Activated naive CD8-positive, alpha-beta T cell treated with anti-CD3 and anti-CD28 coated beads, Interleukin-2, amount 10 ng/mL, durations not matched to agents 7 days and 5 days (primary cell): ENCODE measurements around the gene NRG2. TPM values are rescaled to one million over a fixed set of nuclear protein-coding genes. Genes with fewer than 3 reads are reported as not detected.

Experiments
- ATAC-seq: fragments of 150-1000 bp; cut with Tn5 transposase; one replicate; pipeline ENCODE4 v1.10.0; 2021; ENCODE audit warnings: low read depth, moderate library complexity
- POLR2A ChIA-PET: fragments of 350-600 bp; sonication (Branson Sonifier 250); formaldehyde crosslinking; loops from one replicate; lab custom pipeline; 2021; ENCODE audit warnings: antibody characterized with exemption; lab: Charles Lee
- DNase-seq: peaks from one replicate; pipeline ENCODE4 v3.0.0; 2021
- H3K27ac Mint-ChIP-seq: one replicate; pipeline ENCODE4 v1.8.0; 2022; ENCODE audit warnings: mild to moderate bottlenecking, mixed read lengths
- H3K27me3 Mint-ChIP-seq: one replicate; pipeline ENCODE4 v1.8.0; 2022; ENCODE audit warnings: mild to moderate bottlenecking, moderate library complexity, mixed read lengths
- H3K36me3 Mint-ChIP-seq: one replicate; pipeline ENCODE4 v1.8.0; 2021; ENCODE audit warnings: mild to moderate bottlenecking, mixed read lengths
- H3K4me1 Mint-ChIP-seq: one replicate; pipeline ENCODE4 v1.8.0; 2021; ENCODE audit warnings: mixed read lengths
- H3K4me3 Mint-ChIP-seq: one replicate; pipeline ENCODE4 v1.8.0; 2022; ENCODE audit warnings: mild to moderate bottlenecking, moderate library complexity, mixed read lengths
- H3K9me3 Mint-ChIP-seq: one replicate; pipeline ENCODE4 v1.8.0; 2021; ENCODE audit warnings: mixed read lengths
- total RNA-seq, 2 experiments: library from RNA; stranded (reverse); gene quantifications; one replicate each; pipeline ENCODE4 v1.2.3, GENCODE V29; 2021

The NRG2 gene
- total RNA-seq, 2 experiments from 2014 or later = 0.08 TPM; not detected in 1

DNA sequence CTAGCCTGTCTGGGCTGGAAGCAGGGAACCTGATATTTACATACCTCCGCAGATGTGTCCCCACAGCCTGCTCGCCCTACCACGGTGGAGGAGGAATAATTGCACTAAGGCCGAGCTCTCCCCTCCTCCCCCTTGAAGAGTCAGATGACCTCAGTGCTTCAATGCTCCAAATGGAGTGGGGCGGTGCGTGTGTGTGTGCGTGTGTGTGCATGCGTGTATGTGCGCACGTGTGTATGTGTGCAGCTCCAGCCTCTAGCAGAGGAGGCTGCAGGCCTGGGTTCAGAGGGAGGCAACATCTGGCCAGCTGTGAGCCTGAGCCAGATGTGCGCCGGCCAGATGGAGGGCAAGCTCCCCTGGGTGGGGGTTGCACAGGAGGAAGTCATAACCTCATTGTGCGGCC is 90.5 kb downstream of the NRG2 start:
- no peak overlapping the region for H3K4me3 Mint-ChIP-seq
- peaks cover 15% of the 10 kb centered on the region for H3K27me3 Mint-ChIP-seq

DNA sequence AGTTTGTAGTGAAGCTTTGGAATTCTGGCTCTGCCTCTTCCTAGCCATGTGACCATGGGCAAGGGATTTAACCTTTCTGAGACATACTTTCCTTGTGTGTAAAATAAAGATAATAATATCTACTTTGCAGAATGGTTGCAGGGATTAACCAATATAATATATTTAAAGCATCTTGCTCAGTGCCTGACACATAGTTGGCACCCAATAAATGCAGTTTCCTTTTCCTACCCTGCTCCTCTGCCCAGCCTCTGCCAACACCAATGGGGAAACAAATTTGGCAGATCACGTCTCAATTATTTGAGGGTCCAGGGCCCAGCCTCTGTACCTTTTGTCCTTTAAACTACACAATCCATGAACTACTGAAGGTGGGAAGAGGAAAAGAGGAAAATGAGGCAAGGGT is 91.1 kb downstream of the NRG2 start:
- Mint-ChIP-seq H3K27me3 (peaks cover 15% of the 10 kb centered on the region), H3K27ac (no peak overlapping the region), H3K4me1 (no peaks in the 10 kb centered on the region), H3K36me3 (no peaks in the 10 kb centered on the region), H3K4me3 (no peak overlapping the region), H3K9me3 (no peaks in the 10 kb centered on the region)
- ATAC-seq = no peak
- DNase-seq = no peak
- POLR2A ChIA-PET = no interaction called here

More for the DNA sequence above, 90.5 kb downstream of the NRG2 start:
- Mint-ChIP-seq H3K36me3 (no peaks in the 10 kb centered on the region), H3K9me3 (no peaks in the 10 kb centered on the region), H3K27ac (no peak overlapping the region), H3K4me1 (no peaks in the 10 kb centered on the region)
- POLR2A ChIA-PET = no interaction called here
- no peak for ATAC-seq
- DNase-seq = no peak

DNA sequence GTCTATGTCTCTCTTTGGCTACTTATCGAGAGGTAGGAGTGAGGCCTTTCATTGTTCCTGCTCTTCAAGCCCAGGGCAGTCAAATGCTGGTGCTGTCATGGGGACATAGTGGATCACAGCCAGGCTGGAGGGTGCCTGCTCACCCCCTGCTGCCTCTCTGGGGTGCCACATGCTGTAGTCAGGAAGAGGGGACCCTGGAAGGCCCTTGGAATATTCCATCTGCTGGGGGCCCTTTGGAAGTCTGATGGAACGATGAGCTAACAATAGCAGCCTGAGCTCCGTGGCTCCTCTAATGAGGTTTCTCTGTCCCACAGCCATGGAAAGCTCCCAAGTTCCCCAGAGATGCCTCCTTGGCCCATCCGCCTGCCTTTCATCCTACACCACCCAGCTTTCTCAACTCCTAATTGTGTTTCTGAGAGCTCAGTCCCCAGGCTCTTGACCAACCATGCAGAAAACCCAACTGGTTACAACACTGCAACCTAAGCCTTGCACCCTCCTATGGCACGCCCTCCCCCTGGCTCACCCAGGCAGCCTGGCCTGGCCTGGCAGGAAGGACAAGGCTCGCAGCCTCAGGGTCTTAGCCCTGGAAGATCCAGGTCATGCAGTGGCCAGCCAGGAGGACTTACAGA is 91.7 kb downstream of the NRG2 start:
- Mint-ChIP-seq H3K4me1 (no peaks in the 10 kb centered on the region), H3K4me3 (no peak overlapping the region), H3K27me3 (peaks cover 19% of the 10 kb centered on the region), H3K9me3 (no peaks in the 10 kb centered on the region), H3K27ac (no peak overlapping the region), H3K36me3 (no peaks in the 10 kb centered on the region)
- DNase-seq (no peak), ATAC-seq (no peak)
- POLR2A ChIA-PET = no interaction called here

DNA sequence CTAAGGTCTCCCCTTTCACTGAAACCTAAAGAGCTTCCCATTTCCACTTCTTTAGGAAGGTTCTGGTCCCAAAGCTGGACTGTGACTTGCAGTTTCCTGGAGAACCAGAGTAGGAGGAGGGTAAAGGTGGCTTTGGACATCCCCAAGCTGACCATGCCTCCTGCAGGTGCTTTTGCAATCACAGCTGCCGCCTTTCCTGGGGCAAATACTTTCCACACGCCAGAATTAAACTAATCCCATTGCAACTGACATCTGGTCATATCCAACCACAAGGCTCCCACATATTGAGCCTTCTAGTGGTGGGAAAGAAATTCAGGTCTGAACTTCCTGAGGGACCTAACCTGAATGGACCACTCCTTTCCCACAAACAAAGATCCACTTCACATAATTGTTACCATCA is 92.7 kb downstream of the NRG2 start:
- DNase-seq (no peak), ATAC-seq (no peak)
- Mint-ChIP-seq H3K4me3 (no peak overlapping the region), H3K9me3 (no peaks in the 10 kb centered on the region), H3K4me1 (no peaks in the 10 kb centered on the region), H3K36me3 (no peaks in the 10 kb centered on the region), H3K27me3 (peaks cover 25% of the 10 kb centered on the region), H3K27ac (no peak overlapping the region)
- POLR2A ChIA-PET = no interaction called here

DNA sequence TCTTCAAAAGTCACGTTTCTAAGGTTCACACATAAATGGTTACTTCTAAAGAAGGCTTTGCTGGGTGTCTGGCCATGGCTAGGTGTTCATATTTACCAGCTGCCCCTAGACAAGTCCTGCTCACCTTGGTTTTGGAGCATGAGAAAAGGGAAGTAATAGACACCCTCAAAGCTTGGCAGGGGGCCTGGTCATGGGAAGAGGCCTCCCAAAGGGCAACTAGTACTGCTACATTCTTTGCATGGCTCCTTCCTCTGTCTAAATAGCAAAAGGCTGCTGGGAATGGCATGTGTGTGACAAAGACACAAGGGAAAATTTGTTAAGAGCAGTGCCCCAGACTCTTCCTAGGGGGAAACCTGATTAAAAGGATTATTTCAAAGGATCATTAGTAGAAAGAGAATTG is 93.4 kb downstream of the NRG2 start:
- Mint-ChIP-seq H3K4me3 (no peak overlapping the region), H3K4me1 (no peaks in the 10 kb centered on the region)

GRCh38 chr5:139947727-139948126 is 95.4 kb downstream of the NRG2 start:
- Mint-ChIP-seq H3K4me1 (no peaks in the 10 kb centered on the region), H3K9me3 (no peaks in the 10 kb centered on the region), H3K4me3 (no peak overlapping the region), H3K27me3 (peaks cover 46% of the 10 kb centered on the region), H3K36me3 (no peaks in the 10 kb centered on the region), H3K27ac (no peak overlapping the region)
- DNase-seq (no peak), ATAC-seq (no peak)
- POLR2A ChIA-PET = no interaction called here

More for the DNA sequence above, 93.4 kb downstream of the NRG2 start:
- Mint-ChIP-seq H3K27me3 (peaks cover 32% of the 10 kb centered on the region), H3K36me3 (no peaks in the 10 kb centered on the region), H3K9me3 (no peaks in the 10 kb centered on the region), H3K27ac (no peak overlapping the region)
- POLR2A ChIA-PET = no interaction called here
- DNase-seq (no peak), ATAC-seq (no peak)

GRCh38 chr5:139946440-139946839 is 96.7 kb downstream of the NRG2 start:
- POLR2A ChIA-PET = no interaction called here
- no peaks in the 10 kb centered on the region for H3K9me3 Mint-ChIP-seq
- DNase-seq (no peak), ATAC-seq (no peak)
- H3K36me3 Mint-ChIP-seq = no peaks in the 10 kb centered on the region
- H3K4me1 Mint-ChIP-seq = no peaks in the 10 kb centered on the region
- peaks cover 48% of the 10 kb centered on the region for H3K27me3 Mint-ChIP-seq
- H3K4me3 Mint-ChIP-seq = no peak overlapping the region
- no peak overlapping the region for H3K27ac Mint-ChIP-seq

- no peak overlapping the region for H3K4me3 Mint-ChIP-seq
- no peaks in the 10 kb centered on the region for H3K9me3 Mint-ChIP-seq
- no peaks in the 10 kb centered on the region for H3K36me3 Mint-ChIP-seq
- H3K4me1 Mint-ChIP-seq = no peaks in the 10 kb centered on the region
- no peak overlapping the region for H3K27ac Mint-ChIP-seq
- POLR2A ChIA-PET = no interaction called here
- DNase-seq = no peak
- ATAC-seq = no peak
- peaks cover 48% of the 10 kb centered on the region for H3K27me3 Mint-ChIP-seq
These were observed 97.1 kb downstream of the NRG2 start for GRCh38 chr5:139946006-139946405.

GRCh38 chr5:139942243-139942642 is 100.9 kb downstream of the NRG2 start:
- DNase-seq = no peak
- H3K27me3 Mint-ChIP-seq = peaks cover 52% of the 10 kb centered on the region
- POLR2A ChIA-PET = no interaction called here
- H3K36me3 Mint-ChIP-seq = no peaks in the 10 kb centered on the region
- H3K9me3 Mint-ChIP-seq = peaks cover 2% of the 10 kb centered on the region
- H3K4me1 Mint-ChIP-seq = no peaks in the 10 kb centered on the region
- H3K27ac Mint-ChIP-seq = no peak overlapping the region
- ATAC-seq = no peak
- H3K4me3 Mint-ChIP-seq = no peak overlapping the region

DNA sequence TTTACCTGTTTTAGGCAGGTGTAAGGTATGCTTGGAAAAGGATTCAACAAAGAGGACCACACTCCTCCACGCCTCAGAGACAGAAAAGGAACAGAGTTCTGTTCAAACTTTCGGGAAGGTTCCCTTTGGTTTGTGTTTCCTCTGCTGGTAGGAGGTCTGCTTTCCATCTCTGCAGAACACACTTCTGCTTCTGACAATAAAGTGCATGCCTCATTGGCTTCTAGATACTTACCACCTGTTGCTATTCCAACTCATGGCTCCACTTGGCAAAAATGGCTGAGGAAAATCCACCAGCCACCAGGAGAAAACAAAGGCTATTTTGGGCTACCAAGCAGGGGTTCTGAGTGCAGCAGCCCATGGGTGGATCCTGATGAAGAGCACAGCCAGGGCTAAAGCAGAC is 112.7 kb downstream of the NRG2 start:
- Mint-ChIP-seq H3K27ac (no peak overlapping the region), H3K4me1 (no peaks in the 10 kb centered on the region), H3K36me3 (no peaks in the 10 kb centered on the region), H3K4me3 (no peak overlapping the region), H3K9me3 (no peaks in the 10 kb centered on the region), H3K27me3 (peaks cover 29% of the 10 kb centered on the region)
- POLR2A ChIA-PET = no interaction called here
- DNase-seq (no peak), ATAC-seq (no peak)

- no peaks in the 10 kb centered on the region for H3K36me3 Mint-ChIP-seq
- peaks cover 18% of the 10 kb centered on the region for H3K27me3 Mint-ChIP-seq
- ATAC-seq (no peak), DNase-seq (no peak)
- POLR2A ChIA-PET = no interaction called here
- H3K27ac Mint-ChIP-seq = no peak overlapping the region
- no peaks in the 10 kb centered on the region for H3K4me1 Mint-ChIP-seq
- H3K9me3 Mint-ChIP-seq = no peaks in the 10 kb centered on the region
- no peak overlapping the region for H3K4me3 Mint-ChIP-seq
These were observed 116.1 kb downstream of the NRG2 start for GRCh38 chr5:139926797-139927503.

GRCh38 chr5:139925650-139926640 is 117.2 kb downstream of the NRG2 start:
- Mint-ChIP-seq H3K27ac (no peak overlapping the region), H3K4me1 (no peaks in the 10 kb centered on the region), H3K9me3 (no peaks in the 10 kb centered on the region), H3K4me3 (no peak overlapping the region), H3K27me3 (peaks cover 13% of the 10 kb centered on the region), H3K36me3 (no peaks in the 10 kb centered on the region)
- peak; percentile 33 for ATAC-seq
- DNase-seq = no peak
- POLR2A ChIA-PET = no interaction called here

DNA sequence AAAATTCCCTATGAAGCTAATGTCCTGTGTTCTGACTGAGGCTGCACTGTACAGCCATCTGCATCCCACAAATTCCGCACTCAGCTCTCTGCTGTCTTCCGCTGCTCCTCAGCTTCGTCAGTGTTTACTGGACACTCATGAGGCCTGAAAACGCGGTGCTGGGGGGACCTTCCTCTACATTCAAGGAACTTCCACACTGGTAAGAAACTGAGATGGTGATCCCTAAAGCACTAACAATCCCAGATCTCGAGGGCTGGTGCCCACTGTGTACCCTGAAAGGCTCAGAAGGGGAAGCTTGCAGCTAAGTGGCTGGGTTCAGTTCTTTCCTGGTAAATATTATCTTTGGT is 117.9 kb downstream of the NRG2 start:
- Mint-ChIP-seq H3K4me3 (no peak overlapping the region), H3K36me3 (no peaks in the 10 kb centered on the region), H3K27me3 (peaks cover 15% of the 10 kb centered on the region), H3K4me1 (no peaks in the 10 kb centered on the region), H3K9me3 (no peaks in the 10 kb centered on the region), H3K27ac (no peak overlapping the region)
- ATAC-seq (no peak), DNase-seq (no peak)
- POLR2A ChIA-PET = no interaction called here
